WTC11 (cell line): Measurements from ENCODE around the gene ASCC1. TPM values are rescaled to one million over a fixed set of nuclear protein-coding genes. Genes with fewer than 3 reads are reported as not detected.
"Not testable (repeated sequence)": the region's sequence is repeated elsewhere in the genome, so short reads cannot be mapped to it uniquely, and the experiment has no call there.

Experiments used
- ATAC-seq: fragments of 200-7000 bp; cut with Tn5 transposase; 2 replicates; pipeline ENCODE4 v1.10.0; 2021; ENCODE audit warnings: mild to moderate bottlenecking, moderate library complexity
- CTCF ChIA-PET: fragments of 300-600 bp; sonication (Branson Sonifier 250); formaldehyde crosslinking; loops from one replicate; lab custom pipeline; 2021; ENCODE audit warnings: antibody characterized with exemption; lab: Charles Lee
- POLR2A ChIA-PET: fragments of 350-600 bp; sonication (Branson Sonifier 250); formaldehyde crosslinking; loops from one replicate; lab custom pipeline; 2021; ENCODE audit warnings: antibody characterized with exemption; lab: Charles Lee
- DNase-seq: peaks from one replicate; pipeline ENCODE4 v3.0.0; 2021; ENCODE audit warnings: low spot score
- H3K27ac Mint-ChIP-seq: 2 replicates; pipeline ENCODE4 v1.8.0; 2021; ENCODE audit warnings: mixed read lengths
- H3K27me3 Mint-ChIP-seq: 2 replicates; pipeline ENCODE4 v1.8.0; 2021; ENCODE audit warnings: low read depth, mild to moderate bottlenecking, moderate library complexity, mixed read lengths
- H3K36me3 Mint-ChIP-seq: 2 replicates; pipeline ENCODE4 v1.8.0; 2021; ENCODE audit warnings: mixed read lengths
- H3K4me1 Mint-ChIP-seq: 2 replicates; pipeline ENCODE4 v1.8.0; 2022; ENCODE audit warnings: mixed read lengths
- H3K4me3 Mint-ChIP-seq: 2 replicates; pipeline ENCODE4 v1.8.0; 2021; ENCODE audit warnings: mild to moderate bottlenecking, moderate library complexity, mixed read lengths
- H3K9me3 Mint-ChIP-seq: 2 replicates; pipeline ENCODE4 v1.8.0; 2021; ENCODE audit warnings: mixed read lengths
- FOXP1 ChIP-seq: sonication (generic); formaldehyde crosslinking; IDR thresholded peaks from 2 replicates; pipeline ENCODE4 v1.8.0; 2022; ENCODE audit warnings: missing genetic modification reagents, mild to moderate bottlenecking, moderate library complexity, borderline replicate concordance
- IRF2 ChIP-seq: sonication (generic); formaldehyde crosslinking; IDR thresholded peaks from 2 replicates; pipeline ENCODE4 v1.8.0; 2022; ENCODE audit warnings: low read depth, missing genetic modification reagents, borderline replicate concordance
- MYBL2 ChIP-seq: sonication (generic); formaldehyde crosslinking; IDR thresholded peaks from 2 replicates; pipeline ENCODE4 v1.8.1; 2023; ENCODE audit warnings: mild to moderate bottlenecking, moderate library complexity, missing genetic modification reagents
- NFE2L1 ChIP-seq: sonication (generic); formaldehyde crosslinking; IDR thresholded peaks from 2 replicates; pipeline ENCODE4 v1.8.1; 2023; ENCODE audit warnings: missing genetic modification reagents
- NFYB ChIP-seq: sonication (generic); formaldehyde crosslinking; conservative IDR thresholded peaks from 2 replicates; pipeline ENCODE4 v1.8.0; 2022; ENCODE audit warnings: low read depth, missing genetic modification reagents
- NR3C1 ChIP-seq: sonication (generic); formaldehyde crosslinking; conservative IDR thresholded peaks from 2 replicates; pipeline ENCODE4 v1.8.1; 2023; ENCODE audit warnings: low read depth, mild to moderate bottlenecking, missing genetic modification reagents
- RELA ChIP-seq: sonication (generic); formaldehyde crosslinking; IDR thresholded peaks from 2 replicates; pipeline ENCODE4 v1.8.1; 2022; ENCODE audit warnings: missing genetic modification reagents, mild to moderate bottlenecking, borderline replicate concordance
- SMAD3 ChIP-seq: sonication (generic); formaldehyde crosslinking; IDR thresholded peaks from 2 replicates; pipeline ENCODE4 v1.8.0; 2022; ENCODE audit warnings: missing genetic modification reagents, mild to moderate bottlenecking, borderline replicate concordance
- TP53 ChIP-seq: sonication (generic); formaldehyde crosslinking; IDR thresholded peaks from 2 replicates; pipeline ENCODE4 v1.8.1; 2023; ENCODE audit warnings: mild to moderate bottlenecking, missing genetic modification reagents
- ZBTB21 ChIP-seq: sonication (generic); formaldehyde crosslinking; IDR thresholded peaks from 2 replicates; pipeline ENCODE4 v1.8.1; 2023; ENCODE audit warnings: mild to moderate bottlenecking, missing genetic modification reagents, borderline replicate concordance
- ZNF423 ChIP-seq: fragments of 250-450 bp; sonication (Bioruptor Pico); IDR thresholded peaks from 2 replicates; pipeline ENCODE4 v2.1.2; 2022; ENCODE audit warnings: mild to moderate bottlenecking, moderate library complexity
- total RNA-seq: library from RNA; stranded (reverse); gene quantifications from 3 replicates; pipeline ENCODE4 v1.2.3, GENCODE V29; 2021
- TF ChIP-seq, protein P1 (sequence below): sonication (generic); formaldehyde crosslinking; IDR thresholded peaks from 2 replicates; pipeline ENCODE4 v1.8.0; 2022; ENCODE audit warnings: mild to moderate bottlenecking, missing genetic modification reagents
- TF ChIP-seq, protein P2 (sequence below): sonication (generic); formaldehyde crosslinking; IDR thresholded peaks from 2 replicates; pipeline ENCODE4 v1.8.0; 2022; ENCODE audit warnings: mild to moderate bottlenecking, missing genetic modification reagents
- TF ChIP-seq, protein P3 (sequence below): fragments of 250-450 bp; sonication (Bioruptor Pico); conservative IDR thresholded peaks from 2 replicates; pipeline ENCODE4 v1.9.0; 2021; ENCODE audit warnings: mild to moderate bottlenecking

Gene ASCC1
- total RNA-seq, 1 experiment from 2014 or later = 30.4 TPM

DNA sequence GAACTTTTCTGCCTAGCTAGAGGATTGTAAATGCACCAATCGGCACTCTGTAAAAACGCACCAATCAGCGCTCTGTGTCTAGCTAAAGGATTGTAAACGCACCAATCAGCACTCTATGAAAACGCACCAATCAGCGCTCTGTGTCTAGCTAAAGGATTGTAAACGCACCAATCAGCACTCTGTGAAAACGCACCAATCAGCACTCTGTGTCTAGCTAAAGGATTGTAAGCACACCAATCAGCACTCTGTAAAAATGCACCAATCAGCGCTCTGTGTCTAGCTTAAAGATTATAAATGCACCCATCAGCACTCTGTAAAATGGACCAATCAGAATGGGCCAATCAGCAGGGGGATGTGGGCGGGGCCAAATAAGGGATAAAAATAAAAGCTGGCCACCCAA lies 79.9 kb downstream of the ASCC1 start:
- POLR2A ChIA-PET, DNase-seq, H3K27me3 Mint-ChIP-seq, ATAC-seq, H3K4me3 Mint-ChIP-seq, H3K9me3 Mint-ChIP-seq, H3K27ac Mint-ChIP-seq: not testable (repeated sequence)
- peaks cover 16% of the 10 kb centered on the region for H3K36me3 Mint-ChIP-seq
- peak; percentile 73 for TF ChIP-seq NFYB (CRISPR knock-in tag)
- CTCF ChIA-PET = interaction anchor here (1.3 to 1.4 kb wide), 2 partner anchors 10 to 125 kb away, joined by 3 to 5 read pairs; no protein-coding TSS in a partner anchor
- peaks cover 19% of the 10 kb centered on the region for H3K4me1 Mint-ChIP-seq

DNA sequence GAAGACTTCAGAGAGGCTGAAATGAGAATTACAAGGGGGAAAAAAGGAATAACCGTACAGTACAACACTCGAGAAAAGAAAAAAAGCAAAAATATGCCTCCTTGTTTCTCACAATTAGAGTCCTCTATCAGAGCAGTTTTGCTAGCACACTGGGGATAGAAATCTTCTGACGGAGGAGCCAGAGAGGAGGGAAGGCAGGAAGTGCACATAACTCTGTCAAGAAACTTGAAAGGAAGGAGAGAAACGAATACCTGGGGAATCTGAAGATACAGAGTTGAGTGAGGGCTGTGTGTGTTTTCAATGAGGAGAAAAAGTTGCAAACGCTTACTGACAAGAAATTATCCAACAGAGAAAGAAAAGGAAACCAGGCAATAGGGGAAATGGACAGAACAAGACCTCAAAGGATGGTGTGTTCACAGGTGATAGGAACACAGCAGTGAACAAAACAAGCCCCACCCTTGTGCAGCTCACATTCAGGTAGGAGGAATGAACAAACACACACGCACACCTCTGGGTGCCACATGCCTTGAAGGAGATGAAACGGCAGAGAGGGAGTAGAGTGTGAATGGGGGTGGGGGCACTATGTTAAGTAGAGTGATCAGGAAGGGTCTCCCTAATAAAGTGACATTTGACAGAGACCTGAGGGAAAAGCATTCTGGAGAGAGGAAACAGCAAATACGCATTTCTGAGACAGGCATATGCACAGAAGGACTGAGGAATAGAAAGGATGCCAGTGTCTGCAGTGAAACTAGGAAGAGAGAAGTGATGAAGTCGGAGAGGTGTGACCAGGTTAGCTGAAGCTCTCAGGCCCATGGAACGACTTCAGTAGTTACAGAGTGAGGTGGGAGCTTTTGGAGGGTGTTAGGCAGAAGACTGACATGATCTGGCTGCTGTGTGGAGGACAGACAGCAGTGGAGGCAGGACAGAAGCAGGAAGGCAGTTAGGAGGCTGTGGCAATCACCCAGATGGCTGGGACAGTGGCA lies 81.0 kb downstream of the ASCC1 start:
- H3K4me3 Mint-ChIP-seq = no peak overlapping the region
- no peaks in the 10 kb centered on the region for H3K27me3 Mint-ChIP-seq
- TF ChIP-seq TP53 (CRISPR knock-in tag) = no peak
- no peak for TF ChIP-seq FOXP1 (CRISPR knock-in tag)
- TF ChIP-seq, protein P1, sequence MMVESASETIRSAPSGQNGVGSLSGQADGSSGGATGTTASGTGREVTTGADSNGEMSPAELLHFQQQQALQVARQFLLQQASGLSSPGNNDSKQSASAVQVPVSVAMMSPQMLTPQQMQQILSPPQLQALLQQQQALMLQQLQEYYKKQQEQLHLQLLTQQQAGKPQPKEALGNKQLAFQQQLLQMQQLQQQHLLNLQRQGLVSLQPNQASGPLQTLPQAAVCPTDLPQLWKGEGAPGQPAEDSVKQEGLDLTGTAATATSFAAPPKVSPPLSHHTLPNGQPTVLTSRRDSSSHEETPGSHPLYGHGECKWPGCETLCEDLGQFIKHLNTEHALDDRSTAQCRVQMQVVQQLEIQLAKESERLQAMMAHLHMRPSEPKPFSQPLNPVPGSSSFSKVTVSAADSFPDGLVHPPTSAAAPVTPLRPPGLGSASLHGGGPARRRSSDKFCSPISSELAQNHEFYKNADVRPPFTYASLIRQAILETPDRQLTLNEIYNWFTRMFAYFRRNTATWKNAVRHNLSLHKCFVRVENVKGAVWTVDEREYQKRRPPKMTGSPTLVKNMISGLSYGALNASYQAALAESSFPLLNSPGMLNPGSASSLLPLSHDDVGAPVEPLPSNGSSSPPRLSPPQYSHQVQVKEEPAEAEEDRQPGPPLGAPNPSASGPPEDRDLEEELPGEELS = no peak
- TF ChIP-seq NFE2L1 (CRISPR knock-in tag) = no peak
- TF ChIP-seq ZBTB21 (CRISPR knock-in tag) = no peak
- TF ChIP-seq ZNF423 (CRISPR knock-in tag) = no peak
- TF ChIP-seq IRF2 = no peak
- peak overlapping the region; percentile 70 for H3K27ac Mint-ChIP-seq
- peaks cover 16% of the 10 kb centered on the region for H3K36me3 Mint-ChIP-seq
- ATAC-seq (no peak), DNase-seq (no peak)
- H3K9me3 Mint-ChIP-seq = peaks cover 4% of the 10 kb centered on the region
- H3K4me1 Mint-ChIP-seq = peaks cover 12% of the 10 kb centered on the region
- ChIA-PET POLR2A (no interaction called here), CTCF (interaction anchor here (1.4 kb wide), 1 partner anchor 9 kb away, joined by 5 read pairs; no protein-coding TSS in a partner anchor)

DNA sequence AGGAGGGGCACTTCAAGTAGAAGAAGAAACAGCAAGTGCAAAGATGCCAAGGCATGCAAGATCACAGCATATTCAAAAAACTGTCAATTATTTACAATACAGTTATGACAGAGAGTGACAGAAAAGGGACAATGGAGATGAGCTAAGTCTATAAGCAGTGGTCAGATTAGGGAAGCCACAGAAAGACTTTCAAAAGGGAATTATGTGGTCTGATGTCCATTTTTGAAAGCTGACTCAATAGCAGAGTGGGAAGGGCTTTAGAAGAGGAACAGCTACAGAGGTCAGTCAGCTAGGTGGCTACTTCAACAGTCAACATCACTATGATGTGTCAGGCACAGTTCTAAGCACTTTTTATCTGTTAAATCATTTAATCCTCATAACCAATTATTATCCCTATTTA lies 82.6 kb downstream of the ASCC1 start:
- Mint-ChIP-seq H3K4me3 (no peak overlapping the region), H3K9me3 (peaks cover 4% of the 10 kb centered on the region)
- TF ChIP-seq, protein P2, sequence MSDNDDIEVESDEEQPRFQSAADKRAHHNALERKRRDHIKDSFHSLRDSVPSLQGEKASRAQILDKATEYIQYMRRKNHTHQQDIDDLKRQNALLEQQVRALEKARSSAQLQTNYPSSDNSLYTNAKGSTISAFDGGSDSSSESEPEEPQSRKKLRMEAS (CRISPR knock-in tag) = no peak
- TF ChIP-seq, all 79 proteins: peak for 0
- POLR2A ChIA-PET = no interaction called here
- CTCF ChIA-PET = interaction anchor here (0.9 kb wide), 1 partner anchor 199 kb away, joined by 3 read pairs; no protein-coding TSS in a partner anchor
- no peak overlapping the region for H3K27ac Mint-ChIP-seq
- H3K4me1 Mint-ChIP-seq = peaks cover 9% of the 10 kb centered on the region
- DNase-seq (no peak), ATAC-seq (no peak)
- peaks cover 16% of the 10 kb centered on the region for H3K36me3 Mint-ChIP-seq
- H3K27me3 Mint-ChIP-seq = no peaks in the 10 kb centered on the region

DNA sequence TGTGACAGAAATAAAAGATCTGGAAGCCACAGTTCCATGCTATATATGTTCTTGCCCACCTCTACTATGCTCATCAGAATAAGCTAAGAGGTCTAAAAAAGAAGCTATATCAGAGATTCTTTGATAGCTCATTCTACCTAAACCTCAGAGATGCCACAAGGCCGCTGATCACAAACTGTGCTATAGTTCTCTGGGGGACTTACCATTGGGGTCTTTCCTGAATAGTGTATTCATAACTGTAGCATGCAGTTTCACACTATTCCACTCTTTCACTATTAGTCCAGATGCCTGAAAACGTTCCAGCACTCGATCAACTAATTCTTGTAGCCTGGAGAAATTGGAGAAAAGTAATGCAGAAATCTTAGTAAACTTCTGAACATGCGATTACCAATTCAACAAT lies 83.2 kb downstream of the ASCC1 start:
- ChIA-PET POLR2A (interaction anchor here (0.9 kb wide), 1 partner anchor 8 kb away, joined by 3 read pairs; no protein-coding TSS in a partner anchor), CTCF (interaction anchor here (0.9 to 1.0 kb wide), 2 partner anchors 188 to 199 kb away, joined by 3 read pairs; no protein-coding TSS in a partner anchor)
- TF ChIP-seq ZBTB21 (CRISPR knock-in tag) (no peak), NR3C1 (CRISPR knock-in tag) (no peak), MYBL2 (CRISPR knock-in tag) (no peak), RELA (CRISPR knock-in tag) (no peak), SMAD3 (CRISPR knock-in tag) (no peak)
- TF ChIP-seq, protein P3, sequence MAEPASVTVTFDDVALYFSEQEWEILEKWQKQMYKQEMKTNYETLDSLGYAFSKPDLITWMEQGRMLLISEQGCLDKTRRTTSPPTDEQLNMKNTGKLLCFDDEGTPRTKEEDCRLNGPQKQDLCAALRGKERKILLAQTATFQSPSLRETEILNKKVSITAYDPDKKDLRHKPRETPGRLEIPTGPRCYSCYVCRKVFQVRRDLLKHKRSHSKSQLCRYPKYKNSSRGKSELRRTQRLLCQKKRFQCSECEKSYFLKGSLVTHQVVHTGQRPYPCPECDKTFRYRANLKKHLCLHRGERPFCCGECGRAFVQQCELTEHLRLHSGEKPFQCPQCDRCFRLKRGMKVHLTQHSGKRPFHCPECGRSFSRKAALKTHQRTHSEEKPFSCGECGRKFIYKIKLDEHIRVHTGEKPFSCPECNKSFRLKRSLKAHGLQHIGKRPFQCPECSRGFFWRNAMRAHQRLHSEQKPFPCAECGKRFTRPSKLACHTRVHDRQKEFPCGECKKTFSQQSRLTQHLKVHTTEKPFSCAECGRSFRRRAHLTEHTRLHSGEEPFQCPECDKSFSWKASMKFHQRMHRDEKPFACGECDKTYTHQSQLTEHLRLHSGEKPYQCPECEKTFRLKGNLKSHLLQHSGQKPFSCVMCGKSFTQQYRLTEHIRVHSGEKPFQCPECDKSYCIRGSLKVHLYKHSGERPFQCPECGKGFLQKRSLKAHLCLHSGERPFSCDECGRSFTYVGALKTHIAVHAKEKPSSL (CRISPR knock-in tag) = no peak
- H3K4me3 Mint-ChIP-seq = no peak overlapping the region
- H3K27me3 Mint-ChIP-seq = no peaks in the 10 kb centered on the region
- DNase-seq = no peak
- peaks cover 16% of the 10 kb centered on the region for H3K36me3 Mint-ChIP-seq
- peaks cover 4% of the 10 kb centered on the region for H3K9me3 Mint-ChIP-seq
- no peak for ATAC-seq
- peaks cover 9% of the 10 kb centered on the region for H3K4me1 Mint-ChIP-seq
- no peak overlapping the region for H3K27ac Mint-ChIP-seq
